ENCODE measurements around the gene KIF5B. TPM values are rescaled to one million over a fixed set of nuclear protein-coding genes. Genes with fewer than 3 reads are reported as not detected.
"Not testable (repeated sequence)": the region's sequence is repeated elsewhere in the genome, so short reads cannot be mapped to it uniquely, and the experiment has no call there.

The KIF5B gene
- total RNA-seq, 4 donors from 2014 or later, result 79.8 to 145 (median 119) TPM

- no peak for TF ChIP-seq CTCF (IDR thresholded peaks at IDR 0.05)
- DNase-seq (ENCODE audit: low spot score) (no peak), ATAC-seq (ENCODE audit: low FRiP score) (no peak)
Measured at GRCh38 chr10:32002531-32002930, 53.7 kb downstream of the KIF5B start.

- no peak for DNase-seq (ENCODE audit: low spot score)
Measured at GRCh38 chr10:32000937-32001336, 55.3 kb downstream of the KIF5B start.

GRCh38 chr10:31999836-32000235, 56.4 kb downstream of the KIF5B start:
- ATAC-seq (ENCODE audit: low FRiP score) (no peak), DNase-seq (ENCODE audit: low spot score) (no peak)
- no peak for TF ChIP-seq CTCF (IDR thresholded peaks at IDR 0.05)

More at GRCh38 chr10:32000937-32001336, 55.3 kb downstream of the KIF5B start:
- no peak for ATAC-seq (ENCODE audit: low FRiP score)
- TF ChIP-seq CTCF (IDR thresholded peaks at IDR 0.05), result no peak

- ATAC-seq (ENCODE audit: low FRiP score) (no peak), DNase-seq (ENCODE audit: low spot score) (no peak)
- TF ChIP-seq CTCF (IDR thresholded peaks at IDR 0.05), result no peak
Measured at GRCh38 chr10:31999070-31999660, 57.1 kb downstream of the KIF5B start.

GRCh38 chr10:31994926-31995325, 61.3 kb downstream of the KIF5B start:
- TF ChIP-seq CTCF (IDR thresholded peaks at IDR 0.05), result no peak
- ATAC-seq (ENCODE audit: low FRiP score), result no peak
- no peak for DNase-seq (ENCODE audit: low spot score)

- no peak for TF ChIP-seq CTCF (IDR thresholded peaks at IDR 0.05)
- no peak for ATAC-seq (ENCODE audit: low FRiP score)
- DNase-seq (ENCODE audit: low spot score), result no peak
Measured at GRCh38 chr10:31990937-31991336, 65.3 kb downstream of the KIF5B start.

GRCh38 chr10:31987786-31988185, 68.4 kb downstream of the KIF5B start:
- not testable (repeated sequence) for DNase-seq (ENCODE audit: low spot score); ATAC-seq (ENCODE audit: low FRiP score)

Measured in omental fat pad (tissue), 4 donors.